ENCODE results near the gene TXNDC5. TPM values are rescaled to one million over a fixed set of nuclear protein-coding genes. Genes with fewer than 3 reads are reported as not detected.
A peak's percentile ranks its signal among the peaks of the same experiment; 100 is the strongest.

The TXNDC5 gene
- total and polyA plus RNA-seq, 2 of the 13 experiments (the other 11 are each of a cell fraction or from before 2014, with no cell fraction given), result 287 to 578 TPM

- H3K36me3 ChIP-seq (replicated peaks in 1 of 2; ENCODE audit: control insufficient read depth in 1 of 2, insufficient read depth in 2 of 2, low read length in 2 of 2), result peaks cover 72 to 98% of the 10 kb centered on the region in 2 experiments
- in situ Hi-C loops (cut with HindIII; ENCODE audit: extremely low pct_ligation_motif_present, low pct_unique_long_range_greater_than_20kb), result loop anchor here (5.0 kb wide), 1 partner anchor 93 kb away; no protein-coding TSS in a partner anchor
- H3K27me3 ChIP-seq (ENCODE audit: control insufficient read depth in 1 of 2, insufficient read depth in 2 of 2, low read length in 2 of 2), result no peaks in the 10 kb centered on the region
- no peak overlapping the region for H3K4me3 ChIP-seq (replicated peaks in 1 of 3; ENCODE audit: insufficient read depth in 1 of 3, low read depth in 2 of 3, low read length in 3 of 3)
- H3K9me3 ChIP-seq (ENCODE audit: low read length), result no peaks in the 10 kb centered on the region
- ChIA-PET POLR2A (interaction anchor here (1.0 to 2.1 kb wide), 2 partner anchors 10 kb away, joined by 5 to 15 read pairs; no protein-coding TSS in a partner anchor), CTCF (ENCODE audit: low intra/inter-chr PET ratio, low total read pairs) (interaction anchor here (1.7 to 2.8 kb wide), 2 partner anchors 93 to 107 kb away, joined by 15 to 19 read pairs; no protein-coding TSS in a partner anchor)
- intact Hi-C loops (cut with micrococcal nuclease; ENCODE audit: unreplicated experiment), result loop anchor here (1.0 kb wide), 2 partner anchors 93 to 107 kb away; no protein-coding TSS in a partner anchor
- no peak overlapping the region for H3K9ac ChIP-seq (ENCODE audit: insufficient read depth, low read depth, low read length)
- H3K4me1 ChIP-seq (ENCODE audit: insufficient read depth, low read length), result peaks cover 25% of the 10 kb centered on the region
- H3K27ac ChIP-seq (ENCODE audit: extremely low read length, insufficient read depth, low read length), result no peak overlapping the region
- no peak overlapping the region for H2AFZ ChIP-seq (ENCODE audit: low read length)
- H4K20me1 ChIP-seq (ENCODE audit: insufficient read depth, low read length), result peaks cover 20% of the 10 kb centered on the region; the same call in 1 of the 2 replicates
- BruUV-seq (replicated peaks), result no TSS peak
- DNase-seq (ENCODE audit: low spot score), result peak; percentile 50
- peak; percentile 81 for FAIRE-seq
- WGBS (ENCODE audit: low lambda C conversion rate), result 72% methylated on average over 5 of the region's 5 CpGs
- H3K4me2 ChIP-seq (ENCODE audit: low read depth, low read length), result no peak overlapping the region
- H3K79me2 ChIP-seq (ENCODE audit: insufficient read depth, low read length), result peaks cover 16% of the 10 kb centered on the region
- ATAC-seq, result peak; percentile 72
- no peak for TF ChIP-seq ZFP36L2 (CRISPR knock-in tag; IDR thresholded peaks at IDR 0.05)
- TF ChIP-seq TCF7L2 (IDR thresholded peaks at IDR 0.05; ENCODE audit: low read depth, low read length), result no peak
- TF ChIP-seq SPEN (CRISPR knock-in tag; IDR thresholded peaks at IDR 0.05; ENCODE audit: low read depth), result no peak
- TF ChIP-seq ZNF609 (CRISPR knock-in tag; IDR thresholded peaks at IDR 0.05; ENCODE audit: borderline replicate concordance), result no peak
- no peak for TF ChIP-seq ZNF720 (CRISPR knock-in tag; IDR thresholded peaks at IDR 0.05)
- no peak for TF ChIP-seq HIVEP1 (CRISPR knock-in tag; IDR thresholded peaks at IDR 0.05)
- peak; percentile 77 for TF ChIP-seq STAG1 (CRISPR knock-in tag; IDR thresholded peaks at IDR 0.05)
- TF ChIP-seq IRF1 (CRISPR knock-in tag; IDR thresholded peaks at IDR 0.05; ENCODE audit: low read depth), result no peak
- TF ChIP-seq UBTF (CRISPR knock-in tag; IDR thresholded peaks at IDR 0.05), result no peak
- TF ChIP-seq ZNF280B (CRISPR knock-in tag; IDR thresholded peaks at IDR 0.05; ENCODE audit: borderline replicate concordance), result no peak
- no peak for TF ChIP-seq TARDBP (CRISPR knock-in tag; IDR thresholded peaks at IDR 0.05)
- TF ChIP-seq HNRNPH1 (optimal IDR thresholded peaks at IDR 0.05; ENCODE audit: low read depth, low read length), result no peak
- TF ChIP-seq ZNF737 (CRISPR knock-in tag; IDR thresholded peaks at IDR 0.05; ENCODE audit: borderline replicate concordance), result no peak
These were observed 11.3 kb downstream of the TXNDC5 start for GRCh38 chr6:7899101-7899888.

Data from HepG2 (cell line).